Mesendoderm (in vitro differentiated cells): ENCODE results near the gene PIGP.

Experiments
- DNase-seq: peaks from one replicate; pipeline ENCODE4 v3.0.0; 2013
- H2AK5ac ChIP-seq: 2 replicates; pipeline ENCODE4 v1.6.1; 2013; ENCODE audit warnings: low read length, inconsistent platforms
- H2BK120ac ChIP-seq: 2 replicates; pipeline ENCODE4 v1.6.1; 2013; ENCODE audit warnings: low read depth, mild to moderate bottlenecking, low read length, moderate library complexity, mixed read lengths
- H2BK15ac ChIP-seq: replicated peaks from 2 replicates; pipeline ENCODE4 v1.6.1; 2013; ENCODE audit warnings: low read depth, mild to moderate bottlenecking, moderate library complexity
- H2BK5ac ChIP-seq: 2 replicates; pipeline ENCODE4 v1.6.1; 2013; ENCODE audit warnings: low read length, inconsistent platforms
- H3K18ac ChIP-seq: 2 replicates; pipeline ENCODE4 v1.6.1; 2013; ENCODE audit warnings: mild to moderate bottlenecking, low read length, mixed read lengths
- H3K23ac ChIP-seq: one replicate; pipeline ENCODE4 v1.6.1; 2013; ENCODE audit warnings: low read length
- H3K27ac ChIP-seq: 2 replicates; pipeline ENCODE4 v1.5.1; 2013; ENCODE audit warnings: low read depth, mild to moderate bottlenecking, inconsistent platforms, low read length, moderate library complexity
- H3K27me3 ChIP-seq: 2 replicates; pipeline ENCODE4 v1.6.1; 2013; ENCODE audit warnings: low read length, control low read depth, mild to moderate bottlenecking, inconsistent platforms; ENCODE audit not compliant: insufficient read depth, poor library complexity
- H3K36me3 ChIP-seq: 2 replicates; pipeline ENCODE4 v1.6.1; 2013; ENCODE audit warnings: low read length, inconsistent platforms; ENCODE audit not compliant: control insufficient read depth, insufficient read depth
- H3K4ac ChIP-seq: one replicate; pipeline ENCODE4 v1.6.1; 2013; ENCODE audit warnings: low read depth, mild to moderate bottlenecking, low read length, moderate library complexity
- H3K4me1 ChIP-seq: 2 replicates; pipeline ENCODE4 v1.6.1; 2013; ENCODE audit warnings: low read depth, low read length, inconsistent platforms; ENCODE audit not compliant: control insufficient read depth
- H3K4me2 ChIP-seq: 2 replicates; pipeline ENCODE4 v1.6.1; 2013; ENCODE audit warnings: low read length
- H3K4me3 ChIP-seq: 2 replicates; pipeline ENCODE4 v1.5.1; 2013; ENCODE audit warnings: mild to moderate bottlenecking, low read length
- H3K56ac ChIP-seq: one replicate; pipeline ENCODE4 v1.6.1; 2013; ENCODE audit warnings: low read length
- H3K79me1 ChIP-seq: 2 replicates; pipeline ENCODE4 v1.6.1; 2013; ENCODE audit warnings: low read length, inconsistent platforms
- H3K79me2 ChIP-seq: 2 replicates; pipeline ENCODE4 v1.6.1; 2013; ENCODE audit warnings: mild to moderate bottlenecking, low read length; ENCODE audit not compliant: control insufficient read depth, insufficient read depth
- H3K9ac ChIP-seq: 2 replicates; pipeline ENCODE4 v1.6.1; 2013; ENCODE audit warnings: low read length, inconsistent platforms
- H4K5ac ChIP-seq: one replicate; pipeline ENCODE4 v1.6.1; 2013; ENCODE audit warnings: low read length
- H4K8ac ChIP-seq: one replicate; pipeline ENCODE4 v1.6.1; 2013; ENCODE audit warnings: low read depth, mild to moderate bottlenecking, control low read depth, low read length, moderate library complexity
- WGBS: extraction: QIAGEN DNeasy Blood & Tissue Kit; methylation state at CpG from one replicate; pipeline ENCODE4 v1.1.7; 2013; ENCODE audit warnings: low lambda C conversion rate, missing lambda C conversion rate; ENCODE audit not compliant: insufficient coverage; ENCODE audit errors: extremely low coverage; 5-methylcytosine and 5-hydroxymethylcytosine counted together

Gene PIGP

GRCh38 chr21:37098751-37099150 is 25.9 kb upstream of the PIGP start:
- Histone ChIP-seq H2BK5ac (no peak overlapping the region), H3K79me2 (no peaks in the 10 kb centered on the region), H3K27me3 (no peaks in the 10 kb centered on the region), H3K18ac (no peak overlapping the region), H3K56ac (no peak overlapping the region), H3K4me3 (no peak overlapping the region), H3K23ac (no peak overlapping the region), H4K8ac (no peak overlapping the region), H3K4me2 (no peak overlapping the region), H3K79me1 (no peaks in the 10 kb centered on the region), H3K27ac (no peak overlapping the region), H4K5ac (no peak overlapping the region), H3K9ac (no peak overlapping the region), H3K4me1 (no peaks in the 10 kb centered on the region), H3K4ac (no peak overlapping the region), H2AK5ac (no peak overlapping the region), H2BK15ac (no peak overlapping the region), H2BK120ac (no peak overlapping the region), H3K36me3 (no peaks in the 10 kb centered on the region)
- WGBS: no CpG with 5 or more reads among the region's 2 CpGs
- DNase-seq: no peak

- no CpG with 5 or more reads among the region's 4 CpGs for WGBS
- H2BK120ac ChIP-seq: no peak overlapping the region
- no peaks in the 10 kb centered on the region for H3K36me3 ChIP-seq
- H3K23ac ChIP-seq: no peak overlapping the region
- no peak overlapping the region for H4K5ac ChIP-seq
- no peak overlapping the region for H3K56ac ChIP-seq
- no peaks in the 10 kb centered on the region for H3K4me1 ChIP-seq
- no peaks in the 10 kb centered on the region for H3K27me3 ChIP-seq
- no peaks in the 10 kb centered on the region for H3K79me1 ChIP-seq
- H3K4me3 ChIP-seq: no peak overlapping the region
- H3K27ac ChIP-seq: no peak overlapping the region
- H2BK5ac ChIP-seq: no peak overlapping the region
- H2AK5ac ChIP-seq: no peak overlapping the region
- no peak overlapping the region for H3K4me2 ChIP-seq
- DNase-seq: no peak
- no peak overlapping the region for H3K18ac ChIP-seq
- H3K9ac ChIP-seq: no peak overlapping the region
- H2BK15ac ChIP-seq: no peak overlapping the region
- no peaks in the 10 kb centered on the region for H3K79me2 ChIP-seq
- no peak overlapping the region for H3K4ac ChIP-seq
- no peak overlapping the region for H4K8ac ChIP-seq
These were observed 22.9 kb upstream of the PIGP start for GRCh38 chr21:37095821-37096220.

- no peak overlapping the region for H2BK5ac ChIP-seq
- H3K4me3 ChIP-seq: no peak overlapping the region
- H3K23ac ChIP-seq: no peak overlapping the region
- no peak overlapping the region for H2BK120ac ChIP-seq
- no peak overlapping the region for H2AK5ac ChIP-seq
- no peak overlapping the region for H3K56ac ChIP-seq
- no peak overlapping the region for H3K18ac ChIP-seq
- no peaks in the 10 kb centered on the region for H3K36me3 ChIP-seq
- H4K5ac ChIP-seq: no peak overlapping the region
- H3K27ac ChIP-seq: no peak overlapping the region
- H2BK15ac ChIP-seq: no peak overlapping the region
- DNase-seq: no peak
- no peaks in the 10 kb centered on the region for H3K27me3 ChIP-seq
- no peaks in the 10 kb centered on the region for H3K4me1 ChIP-seq
- H3K4me2 ChIP-seq: no peak overlapping the region
- no peak overlapping the region for H3K9ac ChIP-seq
- no peak overlapping the region for H4K8ac ChIP-seq
- H3K4ac ChIP-seq: no peak overlapping the region
- no peaks in the 10 kb centered on the region for H3K79me2 ChIP-seq
- no peaks in the 10 kb centered on the region for H3K79me1 ChIP-seq
These were observed 21.1 kb upstream of the PIGP start for GRCh38 chr21:37093977-37094376.

GRCh38 chr21:37088186-37088735 is 15.4 kb upstream of the PIGP start:
- H3K79me2 ChIP-seq: no peaks in the 10 kb centered on the region

DNA sequence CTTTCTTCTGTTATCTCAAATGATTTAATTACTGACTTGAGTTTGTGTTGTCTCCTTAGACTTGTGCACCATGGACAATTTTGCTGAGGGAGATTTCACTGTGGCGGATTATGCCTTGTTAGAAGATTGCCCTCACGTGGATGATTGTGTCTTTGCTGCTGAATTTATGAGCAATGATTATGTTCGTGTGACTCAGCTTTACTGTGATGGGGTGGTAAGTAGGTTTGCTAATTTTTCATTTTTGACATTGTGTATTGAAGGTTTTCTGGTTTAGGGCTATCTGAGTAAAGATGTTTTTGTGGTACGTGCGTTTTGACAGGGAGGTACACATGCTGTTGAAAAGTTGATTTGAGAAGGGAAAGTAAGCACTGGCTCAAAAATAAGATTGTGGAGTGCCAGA is 14.3 kb upstream of the PIGP start:
- Histone ChIP-seq H3K79me2 (no peaks in the 10 kb centered on the region), H2BK5ac (no peak overlapping the region), H3K27me3 (no peaks in the 10 kb centered on the region), H2AK5ac (no peak overlapping the region), H3K23ac (no peak overlapping the region), H2BK15ac (no peak overlapping the region), H3K4ac (no peak overlapping the region), H3K4me2 (no peak overlapping the region), H3K79me1 (peaks cover 12% of the 10 kb centered on the region), H3K9ac (no peak overlapping the region), H3K27ac (no peak overlapping the region), H3K18ac (no peak overlapping the region), H2BK120ac (no peak overlapping the region), H3K56ac (no peak overlapping the region), H3K4me3 (no peak overlapping the region), H4K8ac (no peak overlapping the region), H4K5ac (no peak overlapping the region), H3K36me3 (no peaks in the 10 kb centered on the region), H3K4me1 (no peaks in the 10 kb centered on the region)
- 100% methylated on average over 2 of the region's 5 CpGs for WGBS
- DNase-seq: peak; percentile 8

More at GRCh38 chr21:37088186-37088735, 15.4 kb upstream of the PIGP start:
- H3K4me2 ChIP-seq: no peak overlapping the region
- no peak overlapping the region for H2BK15ac ChIP-seq
- H2BK120ac ChIP-seq: no peak overlapping the region
- no CpG with 5 or more reads among the region's 5 CpGs for WGBS
- H3K23ac ChIP-seq: no peak overlapping the region
- no peak overlapping the region for H2AK5ac ChIP-seq
- no peak for DNase-seq
- H3K27ac ChIP-seq: no peak overlapping the region
- H3K18ac ChIP-seq: no peak overlapping the region
- no peak overlapping the region for H2BK5ac ChIP-seq
- H3K4ac ChIP-seq: no peak overlapping the region
- no peak overlapping the region for H3K9ac ChIP-seq
- H3K36me3 ChIP-seq: no peaks in the 10 kb centered on the region
- no peak overlapping the region for H4K5ac ChIP-seq
- no peak overlapping the region for H3K4me3 ChIP-seq
- H3K56ac ChIP-seq: no peak overlapping the region
- H3K4me1 ChIP-seq: no peaks in the 10 kb centered on the region
- no peaks in the 10 kb centered on the region for H3K27me3 ChIP-seq
- no peak overlapping the region for H4K8ac ChIP-seq
- H3K79me1 ChIP-seq: peaks cover 9% of the 10 kb centered on the region

- DNase-seq: no peak
- H3K4ac ChIP-seq: no peak overlapping the region
- no peak overlapping the region for H4K8ac ChIP-seq
- no peak overlapping the region for H3K4me2 ChIP-seq
- no peak overlapping the region for H2BK15ac ChIP-seq
- no peak overlapping the region for H3K4me3 ChIP-seq
- H3K18ac ChIP-seq: no peak overlapping the region
- no peaks in the 10 kb centered on the region for H3K4me1 ChIP-seq
- H3K27ac ChIP-seq: no peak overlapping the region
- H2AK5ac ChIP-seq: no peak overlapping the region
- no peaks in the 10 kb centered on the region for H3K27me3 ChIP-seq
- H3K9ac ChIP-seq: no peak overlapping the region
- H3K23ac ChIP-seq: no peak overlapping the region
- no CpG with 5 or more reads among the region's 3 CpGs for WGBS
- peaks cover 12% of the 10 kb centered on the region for H3K79me1 ChIP-seq
- no peak overlapping the region for H4K5ac ChIP-seq
- H3K36me3 ChIP-seq: no peaks in the 10 kb centered on the region
- H3K79me2 ChIP-seq: no peaks in the 10 kb centered on the region
- H3K56ac ChIP-seq: no peak overlapping the region
- H2BK120ac ChIP-seq: no peak overlapping the region
- no peak overlapping the region for H2BK5ac ChIP-seq
These were observed 12.9 kb upstream of the PIGP start for GRCh38 chr21:37085726-37086125.
